GM23338 (cell line): ENCODE measurements around the gene CRISPLD2. TPM values are rescaled to one million over a fixed set of nuclear protein-coding genes. Genes with fewer than 3 reads are reported as not detected.

ENCODE experiments used
- CREB1 ChIP-seq: fragments of 250-450 bp; sonication (Bioruptor Pico); IDR thresholded peaks from 2 replicates; pipeline ENCODE4 v1.5.0; 2020; ENCODE audit warnings: low read depth, mild to moderate bottlenecking, moderate library complexity
- EZH2 ChIP-seq: fragments of 200-600 bp; sonication (generic); IDR thresholded peaks from one replicate; pipeline ENCODE4 v1.8.0; 2017; ENCODE audit warnings: antibody characterized with exemption, mild to moderate bottlenecking, low read depth; ENCODE audit not compliant: unreplicated experiment
- JUNB ChIP-seq: IDR thresholded peaks from one replicate; pipeline ENCODE4 v1.6.1; 2016; ENCODE audit warnings: antibody characterized with exemption; ENCODE audit not compliant: unreplicated experiment
- polyA plus RNA-seq: library from polyadenylated mRNA; unstranded; fragments of >200 nt; fragmentation: Nextera tagmentation; extraction: Ambion mirVana; gene quantifications from 2 replicates; pipeline ENCODE4 v1.2.1, GENCODE V29; 2016
- total RNA-seq: library from RNA; depleted of rRNA; stranded (reverse); fragments of >200 nt; shearing (Covaris generic); gene quantifications from 2 replicates; pipeline ENCODE4 v1.2.3, GENCODE V29; 2014
- TF ChIP-seq, protein P1 (sequence below): fragments of 250-450 bp; sonication (Bioruptor Pico); IDR thresholded peaks from 2 replicates; pipeline ENCODE4 v1.5.0; 2020; ENCODE audit warnings: mild to moderate bottlenecking, moderate library complexity
- TF ChIP-seq, protein P2 (sequence below): IDR thresholded peaks from one replicate; pipeline ENCODE4 v1.6.1; 2018; ENCODE audit warnings: antibody characterized with exemption; ENCODE audit not compliant: unreplicated experiment

CRISPLD2 gene
- total and polyA plus RNA-seq, 2 experiments from 2014 or later, result 2.6 to 8.3 TPM

DNA sequence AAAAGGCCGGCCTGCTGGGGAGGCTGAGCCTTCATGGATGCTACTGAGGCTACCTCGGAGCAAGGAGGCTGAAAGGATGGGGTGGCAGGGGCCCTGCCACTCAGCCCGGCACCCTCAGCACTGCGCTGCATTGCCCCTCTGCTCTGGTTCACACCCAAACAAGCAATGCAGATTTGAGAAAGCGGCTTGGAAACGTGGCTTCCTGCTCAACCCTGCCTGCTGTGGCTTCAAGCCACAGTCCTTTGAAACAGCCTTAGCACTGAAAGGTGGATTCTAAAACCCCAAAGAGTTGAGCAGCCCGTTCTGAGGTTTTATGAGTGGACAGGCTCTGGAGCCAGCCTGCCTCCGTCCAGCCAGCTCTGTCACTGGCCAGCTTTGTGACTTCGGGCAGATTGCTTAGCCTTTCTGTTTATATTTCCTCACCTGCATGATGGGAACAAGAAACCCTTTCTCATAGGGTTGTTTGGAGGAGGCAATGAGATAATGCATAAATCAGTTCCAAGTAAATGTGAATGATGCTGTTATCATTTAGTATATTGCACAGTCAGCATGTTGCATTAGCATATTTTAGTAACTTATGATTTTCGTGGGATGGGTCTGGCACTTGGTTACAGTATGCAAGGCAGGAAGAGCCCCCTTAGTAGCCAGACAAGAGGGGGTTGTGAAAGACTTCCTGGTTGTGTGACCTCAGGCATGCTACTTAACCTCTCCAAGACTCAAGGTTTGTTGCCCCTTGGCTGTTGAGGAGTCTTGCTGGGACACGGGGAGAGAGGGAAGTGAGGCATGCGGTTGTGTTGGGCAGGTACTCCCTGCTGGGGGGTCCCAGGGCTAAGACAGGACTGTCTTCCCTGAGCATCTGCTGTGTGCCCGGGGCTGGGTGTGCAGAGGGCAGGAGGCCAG lies 23.6 kb downstream of the CRISPLD2 start (continued):
- TF ChIP-seq, protein P1, sequence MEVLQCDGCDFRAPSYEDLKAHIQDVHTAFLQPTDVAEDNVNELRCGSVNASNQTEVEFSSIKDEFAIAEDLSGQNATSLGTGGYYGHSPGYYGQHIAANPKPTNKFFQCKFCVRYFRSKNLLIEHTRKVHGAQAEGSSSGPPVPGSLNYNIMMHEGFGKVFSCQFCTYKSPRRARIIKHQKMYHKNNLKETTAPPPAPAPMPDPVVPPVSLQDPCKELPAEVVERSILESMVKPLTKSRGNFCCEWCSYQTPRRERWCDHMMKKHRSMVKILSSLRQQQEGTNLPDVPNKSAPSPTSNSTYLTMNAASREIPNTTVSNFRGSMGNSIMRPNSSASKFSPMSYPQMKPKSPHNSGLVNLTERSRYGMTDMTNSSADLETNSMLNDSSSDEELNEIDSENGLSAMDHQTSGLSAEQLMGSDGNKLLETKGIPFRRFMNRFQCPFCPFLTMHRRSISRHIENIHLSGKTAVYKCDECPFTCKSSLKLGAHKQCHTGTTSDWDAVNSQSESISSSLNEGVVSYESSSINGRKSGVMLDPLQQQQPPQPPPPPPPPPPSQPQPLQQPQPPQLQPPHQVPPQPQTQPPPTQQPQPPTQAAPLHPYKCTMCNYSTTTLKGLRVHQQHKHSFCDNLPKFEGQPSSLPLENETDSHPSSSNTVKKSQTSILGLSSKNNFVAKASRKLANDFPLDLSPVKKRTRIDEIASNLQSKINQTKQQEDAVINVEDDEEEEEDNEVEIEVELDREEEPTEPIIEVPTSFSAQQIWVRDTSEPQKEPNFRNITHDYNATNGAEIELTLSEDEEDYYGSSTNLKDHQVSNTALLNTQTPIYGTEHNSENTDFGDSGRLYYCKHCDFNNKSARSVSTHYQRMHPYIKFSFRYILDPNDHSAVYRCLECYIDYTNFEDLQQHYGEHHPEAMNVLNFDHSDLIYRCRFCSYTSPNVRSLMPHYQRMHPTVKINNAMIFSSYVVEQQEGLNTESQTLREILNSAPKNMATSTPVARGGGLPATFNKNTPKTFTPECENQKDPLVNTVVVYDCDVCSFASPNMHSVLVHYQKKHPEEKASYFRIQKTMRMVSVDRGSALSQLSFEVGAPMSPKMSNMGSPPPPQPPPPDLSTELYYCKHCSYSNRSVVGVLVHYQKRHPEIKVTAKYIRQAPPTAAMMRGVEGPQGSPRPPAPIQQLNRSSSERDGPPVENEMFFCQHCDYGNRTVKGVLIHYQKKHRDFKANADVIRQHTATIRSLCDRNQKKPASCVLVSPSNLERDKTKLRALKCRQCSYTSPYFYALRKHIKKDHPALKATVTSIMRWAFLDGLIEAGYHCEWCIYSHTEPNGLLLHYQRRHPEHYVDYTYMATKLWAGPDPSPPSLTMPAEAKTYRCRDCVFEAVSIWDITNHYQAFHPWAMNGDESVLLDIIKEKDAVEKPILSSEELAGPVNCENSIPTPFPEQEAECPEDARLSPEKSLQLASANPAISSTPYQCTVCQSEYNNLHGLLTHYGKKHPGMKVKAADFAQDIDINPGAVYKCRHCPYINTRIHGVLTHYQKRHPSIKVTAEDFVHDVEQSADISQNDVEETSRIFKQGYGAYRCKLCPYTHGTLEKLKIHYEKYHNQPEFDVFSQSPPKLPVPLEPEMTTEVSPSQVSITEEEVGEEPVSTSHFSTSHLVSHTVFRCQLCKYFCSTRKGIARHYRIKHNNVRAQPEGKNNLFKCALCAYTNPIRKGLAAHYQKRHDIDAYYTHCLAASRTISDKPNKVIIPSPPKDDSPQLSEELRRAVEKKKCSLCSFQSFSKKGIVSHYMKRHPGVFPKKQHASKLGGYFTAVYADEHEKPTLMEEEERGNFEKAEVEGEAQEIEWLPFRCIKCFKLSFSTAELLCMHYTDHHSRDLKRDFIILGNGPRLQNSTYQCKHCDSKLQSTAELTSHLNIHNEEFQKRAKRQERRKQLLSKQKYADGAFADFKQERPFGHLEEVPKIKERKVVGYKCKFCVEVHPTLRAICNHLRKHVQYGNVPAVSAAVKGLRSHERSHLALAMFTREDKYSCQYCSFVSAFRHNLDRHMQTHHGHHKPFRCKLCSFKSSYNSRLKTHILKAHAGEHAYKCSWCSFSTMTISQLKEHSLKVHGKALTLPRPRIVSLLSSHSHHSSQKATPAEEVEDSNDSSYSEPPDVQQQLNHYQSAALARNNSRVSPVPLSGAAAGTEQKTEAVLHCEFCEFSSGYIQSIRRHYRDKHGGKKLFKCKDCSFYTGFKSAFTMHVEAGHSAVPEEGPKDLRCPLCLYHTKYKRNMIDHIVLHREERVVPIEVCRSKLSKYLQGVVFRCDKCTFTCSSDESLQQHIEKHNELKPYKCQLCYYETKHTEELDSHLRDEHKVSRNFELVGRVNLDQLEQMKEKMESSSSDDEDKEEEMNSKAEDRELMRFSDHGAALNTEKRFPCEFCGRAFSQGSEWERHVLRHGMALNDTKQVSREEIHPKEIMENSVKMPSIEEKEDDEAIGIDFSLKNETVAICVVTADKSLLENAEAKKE (CRISPR knock-in tag), result no peak
- TF ChIP-seq EZH2, result no peak
- no peak for TF ChIP-seq CREB1 (CRISPR knock-in tag)
- TF ChIP-seq JUNB, result no peak
- TF ChIP-seq, protein P2, sequence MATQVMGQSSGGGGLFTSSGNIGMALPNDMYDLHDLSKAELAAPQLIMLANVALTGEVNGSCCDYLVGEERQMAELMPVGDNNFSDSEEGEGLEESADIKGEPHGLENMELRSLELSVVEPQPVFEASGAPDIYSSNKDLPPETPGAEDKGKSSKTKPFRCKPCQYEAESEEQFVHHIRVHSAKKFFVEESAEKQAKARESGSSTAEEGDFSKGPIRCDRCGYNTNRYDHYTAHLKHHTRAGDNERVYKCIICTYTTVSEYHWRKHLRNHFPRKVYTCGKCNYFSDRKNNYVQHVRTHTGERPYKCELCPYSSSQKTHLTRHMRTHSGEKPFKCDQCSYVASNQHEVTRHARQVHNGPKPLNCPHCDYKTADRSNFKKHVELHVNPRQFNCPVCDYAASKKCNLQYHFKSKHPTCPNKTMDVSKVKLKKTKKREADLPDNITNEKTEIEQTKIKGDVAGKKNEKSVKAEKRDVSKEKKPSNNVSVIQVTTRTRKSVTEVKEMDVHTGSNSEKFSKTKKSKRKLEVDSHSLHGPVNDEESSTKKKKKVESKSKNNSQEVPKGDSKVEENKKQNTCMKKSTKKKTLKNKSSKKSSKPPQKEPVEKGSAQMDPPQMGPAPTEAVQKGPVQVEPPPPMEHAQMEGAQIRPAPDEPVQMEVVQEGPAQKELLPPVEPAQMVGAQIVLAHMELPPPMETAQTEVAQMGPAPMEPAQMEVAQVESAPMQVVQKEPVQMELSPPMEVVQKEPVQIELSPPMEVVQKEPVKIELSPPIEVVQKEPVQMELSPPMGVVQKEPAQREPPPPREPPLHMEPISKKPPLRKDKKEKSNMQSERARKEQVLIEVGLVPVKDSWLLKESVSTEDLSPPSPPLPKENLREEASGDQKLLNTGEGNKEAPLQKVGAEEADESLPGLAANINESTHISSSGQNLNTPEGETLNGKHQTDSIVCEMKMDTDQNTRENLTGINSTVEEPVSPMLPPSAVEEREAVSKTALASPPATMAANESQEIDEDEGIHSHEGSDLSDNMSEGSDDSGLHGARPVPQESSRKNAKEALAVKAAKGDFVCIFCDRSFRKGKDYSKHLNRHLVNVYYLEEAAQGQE, result no peak
